ENCODE measurements around the gene RASGRF1.

Gene RASGRF1

GRCh38 chr15:78925076-78925624, 165.4 kb downstream of the RASGRF1 start:
- Histone ChIP-seq H3K79me2 (ENCODE audit: low read length) (no peaks in the 10 kb centered on the region), H3K27ac (ENCODE audit: low read length) (no peak overlapping the region), H2AFZ (ENCODE audit: low read length) (no peak overlapping the region), H3K9me2 (replicated peaks; ENCODE audit: insufficient read depth, low read length) (no peaks in the 10 kb centered on the region), H3K9me3 (replicated peaks; ENCODE audit: insufficient read depth, low read length) (no peaks in the 10 kb centered on the region), H4K20me1 (ENCODE audit: insufficient read depth, low read length) (no peaks in the 10 kb centered on the region), H3K9ac (ENCODE audit: low read length) (no peak overlapping the region), H3K4me2 (ENCODE audit: low read depth, low read length) (no peak overlapping the region), H3F3A (ENCODE audit: insufficient read depth, low read length) (no peaks in the 10 kb centered on the region), H3K4me1 (ENCODE audit: low read length) (no peaks in the 10 kb centered on the region), H3K4me3 (ENCODE audit: low read length) (no peak overlapping the region), H3K36me3 (replicated peaks; ENCODE audit: insufficient read depth, low read length) (no peaks in the 10 kb centered on the region), H3K27me3 (replicated peaks; ENCODE audit: insufficient read depth, low read length) (no peaks in the 10 kb centered on the region)
- TF ChIP-seq, protein P1, sequence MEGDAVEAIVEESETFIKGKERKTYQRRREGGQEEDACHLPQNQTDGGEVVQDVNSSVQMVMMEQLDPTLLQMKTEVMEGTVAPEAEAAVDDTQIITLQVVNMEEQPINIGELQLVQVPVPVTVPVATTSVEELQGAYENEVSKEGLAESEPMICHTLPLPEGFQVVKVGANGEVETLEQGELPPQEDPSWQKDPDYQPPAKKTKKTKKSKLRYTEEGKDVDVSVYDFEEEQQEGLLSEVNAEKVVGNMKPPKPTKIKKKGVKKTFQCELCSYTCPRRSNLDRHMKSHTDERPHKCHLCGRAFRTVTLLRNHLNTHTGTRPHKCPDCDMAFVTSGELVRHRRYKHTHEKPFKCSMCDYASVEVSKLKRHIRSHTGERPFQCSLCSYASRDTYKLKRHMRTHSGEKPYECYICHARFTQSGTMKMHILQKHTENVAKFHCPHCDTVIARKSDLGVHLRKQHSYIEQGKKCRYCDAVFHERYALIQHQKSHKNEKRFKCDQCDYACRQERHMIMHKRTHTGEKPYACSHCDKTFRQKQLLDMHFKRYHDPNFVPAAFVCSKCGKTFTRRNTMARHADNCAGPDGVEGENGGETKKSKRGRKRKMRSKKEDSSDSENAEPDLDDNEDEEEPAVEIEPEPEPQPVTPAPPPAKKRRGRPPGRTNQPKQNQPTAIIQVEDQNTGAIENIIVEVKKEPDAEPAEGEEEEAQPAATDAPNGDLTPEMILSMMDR (IDR thresholded peaks at IDR 0.05; ENCODE audit: low read length), result no peak
- TF ChIP-seq EZH2phosphoT487 (IDR thresholded peaks at IDR 0.05; ENCODE audit: low read length), result no peak
- no peak for TF ChIP-seq EZH2 (optimal IDR thresholded peaks at IDR 0.05; ENCODE audit: low read depth, low read length)
- DNase-seq, result no peak

DNA sequence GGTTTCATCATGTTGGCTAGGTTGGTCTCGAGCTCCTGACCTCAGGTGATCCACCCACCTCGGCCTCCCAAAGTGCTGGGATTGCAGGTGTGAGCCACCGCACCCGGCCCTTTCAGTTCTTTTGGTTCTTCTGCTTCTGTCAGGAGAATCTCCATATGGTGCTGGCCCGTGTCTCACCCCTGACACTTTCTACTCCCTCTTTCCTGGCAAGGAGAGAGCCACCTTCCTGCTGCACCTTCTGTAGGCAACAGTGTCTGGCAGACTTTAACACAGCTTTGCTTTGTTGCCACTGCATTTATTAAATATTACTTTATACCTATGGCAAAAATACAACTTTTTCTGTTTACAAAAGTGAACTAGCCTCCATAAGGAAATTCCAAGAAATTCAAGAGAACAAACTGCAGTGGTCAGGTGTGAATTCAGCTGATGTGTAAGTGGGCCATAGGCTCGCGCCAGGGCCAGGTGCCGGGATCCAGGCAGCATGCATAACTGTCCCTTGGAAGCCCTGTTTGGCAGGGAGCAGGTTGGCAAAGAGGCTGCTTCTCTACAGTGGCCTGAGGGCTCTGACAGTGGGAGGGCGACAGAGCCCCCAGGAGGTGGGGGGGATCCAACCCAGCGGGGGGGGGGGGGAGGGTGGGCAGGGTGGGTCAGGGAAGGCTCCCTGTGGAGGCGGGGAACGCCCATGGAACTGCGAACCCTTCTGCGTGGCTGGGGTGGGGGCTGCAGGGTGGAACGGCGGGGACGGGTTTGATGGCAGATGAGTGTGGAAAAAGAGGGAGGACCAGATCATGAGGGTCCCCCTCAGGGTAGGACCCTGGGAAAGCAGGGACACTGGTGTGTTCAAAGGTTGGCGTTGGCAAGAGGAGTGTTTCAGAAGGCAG, 166.9 kb downstream of the RASGRF1 start:
- Histone ChIP-seq H3K4me2 (ENCODE audit: low read depth, low read length) (no peak overlapping the region), H3K79me2 (ENCODE audit: low read length) (no peaks in the 10 kb centered on the region), H3K27ac (ENCODE audit: low read length) (no peak overlapping the region), H3F3A (ENCODE audit: insufficient read depth, low read length) (no peaks in the 10 kb centered on the region), H3K9me2 (replicated peaks; ENCODE audit: insufficient read depth, low read length) (no peaks in the 10 kb centered on the region), H3K4me3 (ENCODE audit: low read length) (no peak overlapping the region), H3K36me3 (replicated peaks; ENCODE audit: insufficient read depth, low read length) (no peaks in the 10 kb centered on the region), H3K27me3 (replicated peaks; ENCODE audit: insufficient read depth, low read length) (no peaks in the 10 kb centered on the region), H3K9me3 (replicated peaks; ENCODE audit: insufficient read depth, low read length) (no peaks in the 10 kb centered on the region), H3K4me1 (ENCODE audit: low read length) (no peaks in the 10 kb centered on the region), H4K20me1 (ENCODE audit: insufficient read depth, low read length) (no peaks in the 10 kb centered on the region), H3K9ac (ENCODE audit: low read length) (no peak overlapping the region), H2AFZ (ENCODE audit: low read length) (no peak overlapping the region)
- no peak for TF ChIP-seq EZH2 (optimal IDR thresholded peaks at IDR 0.05; ENCODE audit: low read depth, low read length)
- TF ChIP-seq, protein P1 (IDR thresholded peaks at IDR 0.05; ENCODE audit: low read length), result no peak
- TF ChIP-seq EZH2phosphoT487 (IDR thresholded peaks at IDR 0.05; ENCODE audit: low read length), result no peak
- DNase-seq, result no peak

- no peak overlapping the region for H3K27ac ChIP-seq (ENCODE audit: low read length)
These were observed 167.6 kb downstream of the RASGRF1 start for GRCh38 chr15:78923015-78923414.

More at GRCh38 chr15:78923015-78923414, 167.6 kb downstream of the RASGRF1 start:
- H3K79me2 ChIP-seq (ENCODE audit: low read length), result no peaks in the 10 kb centered on the region
- no peak overlapping the region for H3K4me3 ChIP-seq (ENCODE audit: low read length)
- TF ChIP-seq, protein P1 (IDR thresholded peaks at IDR 0.05; ENCODE audit: low read length), result no peak
- TF ChIP-seq EZH2 (optimal IDR thresholded peaks at IDR 0.05; ENCODE audit: low read depth, low read length) (no peak), EZH2phosphoT487 (IDR thresholded peaks at IDR 0.05; ENCODE audit: low read length) (no peak)
- no peaks in the 10 kb centered on the region for H4K20me1 ChIP-seq (ENCODE audit: insufficient read depth, low read length)
- H3K36me3 ChIP-seq (replicated peaks; ENCODE audit: insufficient read depth, low read length), result no peaks in the 10 kb centered on the region
- no peak for DNase-seq
- H3F3A ChIP-seq (ENCODE audit: insufficient read depth, low read length), result no peaks in the 10 kb centered on the region
- no peak overlapping the region for H3K4me2 ChIP-seq (ENCODE audit: low read depth, low read length)
- no peaks in the 10 kb centered on the region for H3K9me3 ChIP-seq (replicated peaks; ENCODE audit: insufficient read depth, low read length)
- H3K9ac ChIP-seq (ENCODE audit: low read length), result no peak overlapping the region
- no peak overlapping the region for H2AFZ ChIP-seq (ENCODE audit: low read length)
- H3K4me1 ChIP-seq (ENCODE audit: low read length), result no peaks in the 10 kb centered on the region
- no peaks in the 10 kb centered on the region for H3K27me3 ChIP-seq (replicated peaks; ENCODE audit: insufficient read depth, low read length)
- no peaks in the 10 kb centered on the region for H3K9me2 ChIP-seq (replicated peaks; ENCODE audit: insufficient read depth, low read length)

Data from MM.1S (cell line).